Right cardiac atrium (tissue), 5 donors: ENCODE data around the gene TMEM44. TPM values are rescaled to one million over a fixed set of nuclear protein-coding genes. Genes with fewer than 3 reads are reported as not detected.

Source experiments
- ATAC-seq, 2 donors: fragments of 200-7000 bp; cut with Tn5 transposase; one replicate each; pipeline versions ENCODE4 v1.8.0 to v1.9.1; 2020; ENCODE audit warnings: moderate library complexity in 2 of 2, mild to moderate bottlenecking in 1 of 2
- DNase-seq, 3 donors: peaks; one replicate each; pipeline ENCODE4 v3.0.0-alpha.2; 2020
- H3K27ac ChIP-seq: one replicate; pipeline ENCODE4 v1.5.1; 2013; ENCODE audit warnings: mild to moderate bottlenecking, low read length, control low read depth, moderate library complexity
- H3K27me3 ChIP-seq: one replicate; pipeline ENCODE4 v1.6.1; 2013; ENCODE audit not compliant: control insufficient read depth, insufficient read depth
- H3K4me1 ChIP-seq: one replicate; pipeline ENCODE4 v1.6.1; 2013; ENCODE audit warnings: low read length; ENCODE audit not compliant: control insufficient read depth, insufficient read depth
- H3K4me3 ChIP-seq: one replicate; pipeline ENCODE4 v1.5.1; 2013; ENCODE audit warnings: low read length, control low read depth
- H3K9me3 ChIP-seq: one replicate; pipeline ENCODE4 v1.6.1; 2013; ENCODE audit warnings: low read length; ENCODE audit not compliant: control insufficient read depth
- WGBS: extraction: QIAGEN DNeasy Blood & Tissue Kit; methylation state at CpG from one replicate; pipeline ENCODE4 v1.1.7; 2013; 5-methylcytosine and 5-hydroxymethylcytosine counted together
- intact Hi-C, 4 donors: fragments of 100-400 bp; cut with DNase I; formaldehyde crosslinking; loops; one replicate each; pipeline versions ENCODE4 v1.11.0 to v1.14.0; 2022 to 2023
- polyA plus RNA-seq: library from polyadenylated mRNA; stranded (reverse); fragments of 200-250 nt; gene quantifications from one replicate; pipeline ENCODE4 v1.2.3, GENCODE V29; 2013
- total RNA-seq, 4 donors: library from RNA; stranded (reverse); fragmentation: NEBNext Ultra II Directional; extraction: Animal tissue kit (Norgen Biotek cat#: 25700); gene quantifications; one replicate each; pipeline ENCODE4 v1.2.1, GENCODE V29; 2021
- donor health status: healthy with polysubstance abuse.
- donor health status: DM: no; HTN: yes; CAD: no.
- donor health status: DM: no; HTN: no; CAD: no.
- donor health status: DM: no; HTN: yes; CAD: no; lungs with severe emphysema.
- donor health status: DM: yes; HTN: yes; CAD: no.

Gene TMEM44
- total and polyA plus RNA-seq, 5 donors = 5.1 to 11.3 (median 7.6) TPM

DNA sequence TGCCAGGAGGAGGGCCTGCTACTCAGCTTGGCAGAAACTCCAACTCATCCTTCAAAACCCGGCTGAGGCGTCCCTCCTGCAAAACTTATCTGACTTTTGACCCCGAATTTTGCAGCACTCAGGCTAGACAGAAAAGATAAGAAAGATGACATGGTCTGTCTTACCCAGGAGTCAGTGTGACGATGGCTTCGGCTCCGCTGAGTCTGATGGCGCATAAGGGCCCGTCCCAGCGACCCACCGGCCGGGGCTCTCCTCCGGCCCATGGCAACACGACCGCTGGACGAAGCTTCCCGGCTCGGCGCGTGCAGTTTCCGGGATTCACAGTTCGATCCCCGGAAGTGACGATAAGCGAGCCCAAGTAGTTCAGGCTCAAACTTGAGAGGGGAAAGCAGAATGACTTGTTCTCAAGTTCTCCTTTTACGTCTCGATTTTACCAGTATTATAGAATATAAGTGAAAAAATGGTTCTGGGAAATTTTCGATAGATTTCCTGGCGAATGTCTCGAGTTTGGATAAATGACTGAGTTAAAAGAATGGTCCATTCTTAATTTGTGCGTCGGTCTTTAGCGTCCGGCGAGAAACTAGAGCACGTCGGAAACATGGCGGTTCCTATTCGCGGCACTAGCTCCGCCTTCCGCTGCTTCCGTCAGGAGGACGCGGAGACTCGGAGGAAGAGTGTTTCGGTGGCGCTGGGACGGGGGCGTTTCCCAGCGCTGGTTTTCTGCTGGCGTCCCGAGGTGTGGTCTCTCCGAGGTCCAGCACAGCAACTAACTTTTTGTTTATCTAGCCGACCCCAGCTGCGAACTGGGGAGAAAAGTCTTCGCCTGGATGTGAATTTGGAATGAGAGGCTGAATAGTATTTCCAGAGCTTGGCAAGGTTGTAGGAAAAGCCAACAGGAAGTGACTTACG, 38.9 kb upstream of the TMEM44 start, which contains the start of gene LSG1:
LSG1 (minus strand) TSS at position 292 of the 909 bp plus-strand sequence; CDS start at position 263, 29 bp downstream.
- ATAC-seq (peak; percentile 95 to 96), DNase-seq (peak; percentile 93 to 96 (median 96))
- H3K9me3 ChIP-seq = no peaks in the 10 kb centered on the region
- intact Hi-C loops = no loop called here
- H3K27me3 ChIP-seq = no peaks in the 10 kb centered on the region
- H3K27ac ChIP-seq = peak within 1 kb of the TSS; percentile 97
- WGBS = under 1% methylated on average over 57 of the region's 57 CpGs
- no peaks in the 10 kb centered on the region for H3K4me1 ChIP-seq
- H3K4me3 ChIP-seq = peak within 1 kb of the TSS; percentile 99

DNA sequence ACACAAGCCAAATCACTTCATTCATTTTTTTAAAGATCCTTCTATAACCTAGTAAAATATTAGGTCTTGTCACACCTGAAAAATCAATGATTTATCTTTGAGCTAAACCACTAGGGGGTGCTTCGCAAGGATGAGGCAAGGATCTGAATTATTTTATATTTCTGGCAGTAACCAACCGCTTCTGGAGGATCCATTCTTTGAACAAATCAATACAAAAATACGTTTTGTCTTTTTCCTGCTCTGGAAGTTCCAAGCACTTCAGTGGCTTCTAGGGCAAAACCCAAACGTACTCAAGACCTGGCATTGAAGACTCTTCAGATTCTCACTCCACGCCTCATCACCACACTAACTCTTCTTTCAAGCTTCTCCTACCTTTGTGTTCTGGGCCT, 38.3 kb upstream of the TMEM44 start:
- H3K4me3 ChIP-seq = peak overlapping the region; percentile 99
- no peaks in the 10 kb centered on the region for H3K27me3 ChIP-seq
- DNase-seq (no peak), ATAC-seq (peak; percentile 6 to 17)
- intact Hi-C loops = no loop called here
- under 1% methylated on average over 5 of the region's 5 CpGs for WGBS
- H3K9me3 ChIP-seq = no peaks in the 10 kb centered on the region
- H3K27ac ChIP-seq = peak overlapping the region; percentile 28
- no peaks in the 10 kb centered on the region for H3K4me1 ChIP-seq

DNA sequence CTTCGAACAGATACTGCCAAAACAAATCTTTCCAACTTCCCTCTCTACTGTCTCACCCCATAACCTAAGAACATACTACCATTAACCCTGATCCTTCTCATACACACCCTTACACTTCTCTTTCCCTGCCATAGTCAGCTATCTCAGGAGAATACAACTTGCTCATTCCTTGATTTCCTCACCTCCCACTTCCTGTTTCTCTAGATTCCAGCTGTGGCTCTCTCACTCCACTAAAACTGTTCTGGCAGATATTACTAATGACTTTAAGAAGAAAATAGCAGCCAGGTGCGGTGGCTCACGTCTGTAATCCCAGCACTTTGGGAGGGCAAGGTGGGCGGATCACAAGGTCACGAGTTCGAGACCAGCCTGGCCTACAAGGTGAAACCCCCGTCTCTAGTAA, 34.1 kb upstream of the TMEM44 start:
- no peak for DNase-seq
- Histone ChIP-seq H3K4me1 (no peaks in the 10 kb centered on the region), H3K4me3 (no peak overlapping the region), H3K27ac (no peak overlapping the region), H3K9me3 (no peaks in the 10 kb centered on the region), H3K27me3 (no peaks in the 10 kb centered on the region)
- intact Hi-C loops = no loop called here
- 67% methylated on average over 7 of the region's 7 CpGs for WGBS
- no peak for ATAC-seq

DNA sequence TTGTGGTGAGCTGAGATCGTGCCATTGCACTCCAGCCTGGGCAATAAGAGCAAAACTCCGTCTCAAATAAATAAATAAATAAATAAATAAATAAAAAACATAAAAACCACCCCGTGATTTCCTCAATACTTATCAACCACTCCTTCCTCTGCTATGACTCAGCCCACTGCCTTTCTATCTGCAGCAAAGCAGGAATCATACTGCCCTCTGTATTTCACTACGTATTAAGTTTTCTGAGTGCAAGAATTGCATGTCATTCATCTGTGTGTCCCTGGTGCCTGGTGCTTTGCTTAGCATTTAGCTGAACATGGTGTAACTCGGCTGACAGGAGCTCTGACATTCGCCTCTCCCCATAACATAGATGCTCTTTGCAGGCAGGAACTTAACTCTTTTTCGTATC, 31.6 kb upstream of the TMEM44 start:
- 82% methylated on average over 7 of the region's 7 CpGs for WGBS
- H3K9me3 ChIP-seq = no peaks in the 10 kb centered on the region
- no peak overlapping the region for H3K4me3 ChIP-seq
- no peaks in the 10 kb centered on the region for H3K4me1 ChIP-seq
- DNase-seq = no peak
- no peak for ATAC-seq
- H3K27me3 ChIP-seq = no peaks in the 10 kb centered on the region
- H3K27ac ChIP-seq = no peak overlapping the region
- intact Hi-C loops = no loop called here

DNA sequence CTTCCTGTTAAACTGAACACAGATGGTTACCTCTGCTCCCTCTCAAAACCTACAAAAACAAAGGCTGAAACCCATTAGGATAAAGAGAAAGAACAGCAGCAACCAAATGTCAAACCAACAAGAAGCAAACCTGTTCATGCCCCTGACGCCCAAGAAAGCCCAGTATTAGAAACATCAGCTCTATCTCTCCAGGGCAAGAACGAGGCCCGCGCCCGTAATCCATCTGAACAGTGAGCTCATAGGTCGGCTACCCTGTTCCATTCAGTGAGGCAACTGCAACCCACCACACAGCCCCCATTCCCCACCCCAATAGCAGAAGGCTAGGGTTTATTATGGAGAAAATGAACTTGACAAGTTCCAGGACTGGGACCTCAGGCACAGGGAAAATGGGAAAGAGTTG, 28.7 kb upstream of the TMEM44 start:
- DNase-seq = no peak
- Histone ChIP-seq H3K9me3 (no peaks in the 10 kb centered on the region), H3K4me1 (no peaks in the 10 kb centered on the region), H3K27ac (peak overlapping the region; percentile 52), H3K4me3 (no peak overlapping the region), H3K27me3 (no peaks in the 10 kb centered on the region)
- peak in 1 of 2 donors; percentile 17 for ATAC-seq
- intact Hi-C loops = no loop called here
- 56% methylated on average over 6 of the region's 6 CpGs for WGBS

DNA sequence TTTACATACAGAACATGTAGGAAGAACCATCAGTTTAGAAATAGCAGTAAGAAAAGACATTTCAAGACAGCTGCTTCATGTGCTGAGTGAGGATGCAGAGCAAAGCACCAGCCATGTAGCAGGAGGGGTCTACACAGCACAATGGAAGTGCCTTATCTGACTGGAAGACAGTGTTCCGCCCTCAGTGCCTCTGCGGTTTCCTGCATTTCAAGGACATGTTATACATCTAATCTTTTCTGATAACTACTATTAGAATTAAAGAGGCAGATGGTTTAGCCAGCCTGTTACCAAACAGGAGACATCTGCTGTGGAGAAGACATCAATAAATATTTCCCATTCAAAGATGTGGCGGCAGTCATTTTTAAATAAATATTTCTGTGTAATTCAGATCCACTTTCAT, 28.2 kb upstream of the TMEM44 start:
- Histone ChIP-seq H3K27me3 (no peaks in the 10 kb centered on the region), H3K4me3 (no peak overlapping the region), H3K27ac (no peak overlapping the region), H3K9me3 (no peaks in the 10 kb centered on the region), H3K4me1 (no peaks in the 10 kb centered on the region)
- ATAC-seq = peak; percentile 81 to 88
- DNase-seq = no peak
- WGBS = 36% methylated on average over 3 of the region's 3 CpGs
- intact Hi-C loops = no loop called here

DNA sequence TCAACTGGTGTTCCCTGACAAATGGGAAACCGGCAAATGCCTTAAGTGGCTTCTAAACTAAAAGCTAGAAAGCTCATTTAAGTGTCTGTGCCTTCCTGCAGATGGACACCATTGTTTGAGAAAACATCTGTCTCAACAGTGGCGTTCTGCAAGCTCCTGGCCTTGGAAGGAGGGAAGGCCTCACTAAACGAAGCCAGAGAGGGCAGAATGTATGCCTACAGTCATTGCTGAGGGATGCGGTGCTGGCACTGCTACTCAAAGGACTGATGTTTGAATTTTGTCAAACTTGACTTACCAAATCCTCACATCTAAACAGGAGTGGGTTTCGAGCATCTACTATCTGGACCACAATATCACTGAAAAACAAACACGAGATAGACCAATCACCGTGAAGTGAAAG, 26.6 kb upstream of the TMEM44 start:
- Histone ChIP-seq H3K4me1 (no peaks in the 10 kb centered on the region), H3K4me3 (no peak overlapping the region), H3K27me3 (no peaks in the 10 kb centered on the region), H3K9me3 (no peaks in the 10 kb centered on the region), H3K27ac (peak overlapping the region; percentile 37)
- ATAC-seq (no peak), DNase-seq (no peak)
- intact Hi-C loops = no loop called here
- 82% methylated on average over 7 of the region's 7 CpGs for WGBS

DNA sequence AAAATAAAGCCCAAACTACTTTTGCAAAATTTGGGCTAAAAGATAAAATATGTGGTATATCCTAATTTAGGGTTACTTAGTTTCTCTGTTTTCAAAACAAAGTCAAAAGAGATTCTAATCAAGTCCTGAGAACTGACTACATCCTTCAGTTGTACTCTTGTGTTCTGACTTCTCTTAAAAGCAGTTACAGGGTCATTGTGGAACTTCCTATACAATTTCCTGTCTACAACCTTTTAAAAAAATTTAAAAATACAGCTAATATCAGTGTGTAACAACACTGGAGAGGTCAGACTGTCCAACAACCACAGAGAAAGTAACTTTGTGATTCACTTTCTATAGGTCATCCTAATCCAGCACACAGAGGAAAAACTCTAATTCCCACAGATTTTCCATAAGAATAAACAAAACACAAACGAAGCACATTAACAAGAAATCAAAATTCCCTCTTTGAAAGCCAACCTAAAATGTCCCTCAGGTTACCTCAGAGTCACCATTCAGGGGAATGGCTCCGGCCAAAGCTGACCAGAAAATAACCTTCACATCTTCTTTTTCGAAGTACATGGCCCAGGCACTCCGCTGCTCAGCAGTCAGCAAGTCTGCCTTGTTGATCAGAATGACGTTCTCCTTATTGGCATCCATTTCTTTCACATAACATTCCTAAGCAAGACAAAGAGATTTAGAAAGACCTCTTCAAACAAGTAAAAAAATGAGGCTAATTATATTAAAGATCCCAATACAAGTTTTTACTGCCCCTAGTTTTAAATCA, 25.4 kb upstream of the TMEM44 start:
- no peak overlapping the region for H3K27ac ChIP-seq
- WGBS = 68% methylated on average over 5 of the region's 5 CpGs
- DNase-seq = no peak

DNA sequence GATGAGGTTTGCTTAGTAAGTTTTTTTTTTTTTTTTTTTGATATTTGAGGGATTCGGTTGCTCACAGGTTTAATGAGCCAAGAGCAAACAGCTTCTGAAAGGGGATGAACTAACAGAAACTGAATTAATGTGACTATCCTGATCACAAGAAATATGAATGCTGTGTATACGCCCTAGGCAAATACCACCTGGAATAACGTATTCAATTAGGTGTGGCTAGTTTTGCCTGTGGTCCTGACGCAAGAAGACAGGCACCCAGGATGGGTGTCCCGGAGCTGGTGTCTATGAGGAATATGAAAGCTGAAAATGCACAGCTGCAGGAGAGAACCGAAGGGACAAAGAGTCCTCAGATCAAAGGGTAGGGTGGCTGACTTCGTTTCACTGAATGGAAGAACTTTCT, 24.2 kb upstream of the TMEM44 start:
- DNase-seq (no peak), ATAC-seq (no peak)
- H3K4me1 ChIP-seq = no peaks in the 10 kb centered on the region
- H3K27ac ChIP-seq = no peak overlapping the region
- WGBS = 85% methylated on average over 7 of the region's 7 CpGs
- intact Hi-C loops = no loop called here
- no peak overlapping the region for H3K4me3 ChIP-seq
- no peaks in the 10 kb centered on the region for H3K27me3 ChIP-seq
- no peaks in the 10 kb centered on the region for H3K9me3 ChIP-seq

More for the DNA sequence above, 25.4 kb upstream of the TMEM44 start:
- ATAC-seq = peak; percentile 43 to 57
- no peak overlapping the region for H3K4me3 ChIP-seq
- H3K27me3 ChIP-seq = no peaks in the 10 kb centered on the region
- H3K4me1 ChIP-seq = no peaks in the 10 kb centered on the region
- H3K9me3 ChIP-seq = no peaks in the 10 kb centered on the region
- intact Hi-C loops = no loop called here

DNA sequence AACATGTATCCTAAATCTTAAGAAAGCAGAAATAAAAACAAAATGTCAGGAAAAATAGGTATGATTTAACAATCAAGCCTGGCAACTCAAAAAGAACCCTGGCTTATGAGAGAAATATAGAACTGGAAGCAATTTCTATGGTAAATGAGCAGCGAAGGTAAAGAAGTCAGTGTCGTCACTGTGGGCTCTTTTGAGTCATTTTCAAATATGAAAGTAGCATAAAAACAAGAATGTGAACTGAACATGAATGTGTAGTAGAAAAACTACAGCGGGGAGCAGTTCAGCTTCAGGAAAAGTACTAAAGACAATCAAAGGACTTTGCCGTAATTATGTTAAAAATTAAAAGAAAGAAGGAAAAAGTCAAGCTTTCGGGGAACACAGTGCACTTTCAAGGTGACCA, 21.2 kb upstream of the TMEM44 start:
- Histone ChIP-seq H3K9me3 (no peaks in the 10 kb centered on the region), H3K4me3 (no peak overlapping the region), H3K27me3 (no peaks in the 10 kb centered on the region), H3K27ac (no peak overlapping the region), H3K4me1 (no peaks in the 10 kb centered on the region)
- DNase-seq (no peak), ATAC-seq (no peak)
- WGBS = 92% methylated on average over 5 of the region's 5 CpGs
- intact Hi-C loops = no loop called here

DNA sequence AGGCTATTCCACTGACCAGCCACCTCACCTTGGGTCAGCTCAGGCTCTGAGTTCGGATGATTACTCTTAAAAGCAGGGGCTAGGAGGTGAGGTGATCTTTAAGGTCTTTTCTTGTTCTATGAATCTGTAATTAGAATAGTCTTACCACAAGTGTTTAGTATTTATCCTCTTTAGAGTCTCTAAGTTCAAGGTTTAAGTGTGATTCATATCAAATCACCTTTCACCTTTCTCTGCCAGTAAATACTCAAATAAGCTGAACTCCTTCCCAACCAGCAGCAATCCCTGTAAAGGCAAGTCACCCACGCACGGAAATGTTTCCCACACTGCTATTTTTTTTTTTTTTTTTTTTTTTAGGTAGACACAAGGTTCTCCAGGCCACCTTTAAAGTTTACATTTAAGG, 14.5 kb upstream of the TMEM44 start:
- no peak overlapping the region for H3K4me3 ChIP-seq
- H3K4me1 ChIP-seq = no peaks in the 10 kb centered on the region
- H3K27me3 ChIP-seq = no peaks in the 10 kb centered on the region
- intact Hi-C loops = no loop called here
- H3K9me3 ChIP-seq = no peaks in the 10 kb centered on the region
- DNase-seq = no peak
- H3K27ac ChIP-seq = no peak overlapping the region
- 77% methylated on average over 3 of the region's 3 CpGs for WGBS
- ATAC-seq = no peak
